BJ (cell line): ENCODE results near the gene PSMB8. TPM values are rescaled to one million over a fixed set of nuclear protein-coding genes. Genes with fewer than 3 reads are reported as not detected.

Source experiments
- CTCF ChIA-PET: fragments of 350-600 bp; formaldehyde crosslinking; extraction: SDS; loops from one replicate; lab custom pipeline; 2021; ENCODE audit warnings: antibody characterized with exemption, inconsistent platforms; lab: Yijun Ruan, JAX
- POLR2A ChIA-PET: fragments of 300-600 bp; sonication (Branson Sonifier 250); formaldehyde crosslinking; extraction: SDS; loops from one replicate; lab custom pipeline; 2021; ENCODE audit warnings: antibody characterized with exemption; lab: Charles Lee
- DNase-seq: peaks from one replicate; pipeline ENCODE4 v3.0.0-alpha.2; 2011; ENCODE audit warnings: low read depth
- H3K27me3 ChIP-seq: 2 replicates; pipeline ENCODE4 v1.6.0; 2011; ENCODE audit warnings: low read length; ENCODE audit not compliant: control insufficient read depth, insufficient read depth
- H3K36me3 ChIP-seq: 2 replicates; pipeline ENCODE4 v1.5.1; 2011; ENCODE audit warnings: low read length; ENCODE audit not compliant: control insufficient read depth, insufficient read depth
- H3K4me3 ChIP-seq: 2 replicates; pipeline ENCODE4 v1.5.1; 2011; ENCODE audit warnings: low read depth, mild to moderate bottlenecking, control low read depth, low read length
- polyA plus RNA-seq: library from polyadenylated mRNA; depleted of rRNA; stranded (reverse); fragments of >200 nt; gene quantifications from 2 replicates; pipeline ENCODE4 v1.2.3, GENCODE V29; 2011
- TF ChIP-seq, protein P1 (sequence below): IDR thresholded peaks from 2 replicates; pipeline ENCODE4 v1.5.1; 2011; ENCODE audit warnings: low read depth, mild to moderate bottlenecking, control low read depth, inconsistent platforms, low read length, moderate library complexity; ENCODE audit not compliant: insufficient read depth

PSMB8 gene
- polyA plus RNA-seq, 1 experiment = 79.6 TPM

- H3K4me3 ChIP-seq = peak overlapping the region; percentile 90
- no peaks in the 10 kb centered on the region for H3K27me3 ChIP-seq
- CTCF ChIA-PET = interaction anchor here (0.6 to 4.5 kb wide), 25 partner anchors 9 to 583 kb away, joined by 3 to 110 read pairs (median 7); partner anchors contain the start of genes BRD2, HLA-DMA, PSMB9 and TAP1
- no peak for DNase-seq
- POLR2A ChIA-PET = interaction anchor here (0.6 to 2.1 kb wide), 3 partner anchors 30 to 450 kb away, joined by 4 to 12 read pairs (median 7); no protein-coding TSS in a partner anchor
- TF ChIP-seq, protein P1, sequence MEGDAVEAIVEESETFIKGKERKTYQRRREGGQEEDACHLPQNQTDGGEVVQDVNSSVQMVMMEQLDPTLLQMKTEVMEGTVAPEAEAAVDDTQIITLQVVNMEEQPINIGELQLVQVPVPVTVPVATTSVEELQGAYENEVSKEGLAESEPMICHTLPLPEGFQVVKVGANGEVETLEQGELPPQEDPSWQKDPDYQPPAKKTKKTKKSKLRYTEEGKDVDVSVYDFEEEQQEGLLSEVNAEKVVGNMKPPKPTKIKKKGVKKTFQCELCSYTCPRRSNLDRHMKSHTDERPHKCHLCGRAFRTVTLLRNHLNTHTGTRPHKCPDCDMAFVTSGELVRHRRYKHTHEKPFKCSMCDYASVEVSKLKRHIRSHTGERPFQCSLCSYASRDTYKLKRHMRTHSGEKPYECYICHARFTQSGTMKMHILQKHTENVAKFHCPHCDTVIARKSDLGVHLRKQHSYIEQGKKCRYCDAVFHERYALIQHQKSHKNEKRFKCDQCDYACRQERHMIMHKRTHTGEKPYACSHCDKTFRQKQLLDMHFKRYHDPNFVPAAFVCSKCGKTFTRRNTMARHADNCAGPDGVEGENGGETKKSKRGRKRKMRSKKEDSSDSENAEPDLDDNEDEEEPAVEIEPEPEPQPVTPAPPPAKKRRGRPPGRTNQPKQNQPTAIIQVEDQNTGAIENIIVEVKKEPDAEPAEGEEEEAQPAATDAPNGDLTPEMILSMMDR = no peak
- peaks cover 8% of the 10 kb centered on the region for H3K36me3 ChIP-seq
These were observed 6.2 kb downstream of the PSMB8 start for GRCh38 chr6:32837651-32838113.

DNA sequence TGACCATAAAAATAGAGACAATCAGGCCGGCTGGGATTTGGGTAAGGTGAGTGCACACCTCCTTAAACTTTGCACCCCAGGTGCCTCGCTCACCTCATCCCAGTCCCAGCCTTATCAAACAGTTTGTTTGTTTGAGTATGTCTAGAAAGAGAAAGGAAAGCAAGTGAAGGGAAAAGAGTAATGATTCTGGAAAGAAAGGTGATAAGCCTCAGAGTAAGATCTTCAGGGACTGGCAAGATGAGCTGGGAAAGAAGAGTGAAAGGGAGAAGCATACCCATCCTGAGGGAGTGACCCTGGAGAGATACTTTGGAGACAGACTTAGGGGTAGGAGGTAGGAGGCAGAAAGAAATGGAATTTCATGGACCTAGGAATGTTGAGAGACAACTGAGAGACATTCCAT lies 7.0 kb downstream of the PSMB8 start:
- Histone ChIP-seq H3K36me3 (peaks cover 11% of the 10 kb centered on the region), H3K4me3 (no peak overlapping the region), H3K27me3 (no peaks in the 10 kb centered on the region)
- TF ChIP-seq, protein P1 = no peak
- CTCF ChIA-PET = interaction anchor here (1.1 to 4.5 kb wide), 6 partner anchors 8 to 581 kb away, joined by 3 to 110 read pairs (median 27); partner anchors contain the start of genes PSMB9 and TAP1
- DNase-seq = no peak
- POLR2A ChIA-PET = no interaction called here

DNA sequence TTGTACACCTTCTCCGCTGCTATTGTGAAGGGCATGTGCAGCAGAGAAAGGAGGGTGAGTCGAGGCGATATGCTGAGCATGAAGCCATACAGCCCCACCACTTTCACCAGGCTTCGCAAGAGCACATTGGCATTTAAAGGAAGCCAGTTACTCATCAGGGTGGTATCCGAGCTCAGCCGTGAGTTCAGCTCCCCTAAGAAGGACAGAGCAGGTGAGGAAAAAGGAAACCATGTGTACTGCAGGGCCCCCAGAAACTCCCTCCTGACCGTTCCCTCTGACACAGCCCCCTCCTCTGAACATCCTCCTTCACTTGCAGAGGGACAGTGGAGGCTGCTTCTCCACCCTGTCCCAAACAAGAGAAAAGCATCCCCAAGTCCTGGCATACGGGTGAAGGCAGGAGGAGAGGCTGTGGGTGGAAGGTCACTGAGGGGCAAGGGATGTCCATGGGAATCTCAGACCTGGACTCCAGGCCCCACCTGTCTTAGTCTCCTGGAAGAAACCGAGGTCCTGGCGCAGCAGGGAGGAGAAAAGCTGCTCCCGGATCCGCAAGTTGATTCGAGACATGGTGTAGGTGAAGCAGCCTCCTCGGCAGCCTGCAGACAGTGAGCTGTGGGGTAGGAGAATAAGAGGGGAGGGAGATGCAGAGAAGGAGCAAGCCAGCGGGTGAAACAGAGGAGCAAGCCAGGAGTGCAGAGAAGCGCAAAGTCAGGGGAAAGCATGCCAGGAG lies 8.5 kb downstream of the PSMB8 start:
- ChIA-PET POLR2A (no interaction called here), CTCF (interaction anchor here (0.6 to 1.3 kb wide), 4 partner anchors 14 to 586 kb away, joined by 3 read pairs; no protein-coding TSS in a partner anchor)
- peaks cover 11% of the 10 kb centered on the region for H3K36me3 ChIP-seq
- no peaks in the 10 kb centered on the region for H3K27me3 ChIP-seq
- no peak overlapping the region for H3K4me3 ChIP-seq
- no peak for DNase-seq
- TF ChIP-seq, protein P1 = no peak

GRCh38 chr6:32833664-32834063 lies 10.2 kb downstream of the PSMB8 start:
- POLR2A ChIA-PET = no interaction called here
- peaks cover 18% of the 10 kb centered on the region for H3K36me3 ChIP-seq
- H3K4me3 ChIP-seq = no peak overlapping the region
- TF ChIP-seq, protein P1 = no peak
- no peak for DNase-seq
- no peaks in the 10 kb centered on the region for H3K27me3 ChIP-seq
- CTCF ChIA-PET = interaction anchor here (1.4 to 1.9 kb wide), 2 partner anchors 14 to 35 kb away, joined by 5 to 9 read pairs; no protein-coding TSS in a partner anchor

GRCh38 chr6:32832535-32832934 lies 11.3 kb downstream of the PSMB8 start:
- ChIA-PET CTCF (interaction anchor here (1.9 kb wide), 1 partner anchor 36 kb away, joined by 9 read pairs; no protein-coding TSS in a partner anchor), POLR2A (no interaction called here)
- H3K4me3 ChIP-seq = no peak overlapping the region
- TF ChIP-seq, protein P1 = no peak
- H3K36me3 ChIP-seq = peaks cover 18% of the 10 kb centered on the region
- DNase-seq = no peak
- H3K27me3 ChIP-seq = no peaks in the 10 kb centered on the region
